K562 (cell line): ENCODE data around the gene ZBTB22. TPM values are rescaled to one million over a fixed set of nuclear protein-coding genes. Genes with fewer than 3 reads are reported as not detected.

Source experiments
- ELF2 ChIP-seq: fragments of 250-450 bp; sonication (Bioruptor Pico); IDR thresholded peaks from 2 replicates; pipeline ENCODE4 v1.5.0; 2021; ENCODE audit warnings: mild to moderate bottlenecking
- ERF ChIP-seq: fragments of 450-650 bp; formaldehyde crosslinking; IDR thresholded peaks from 2 replicates; pipeline ENCODE4 v1.4.0; 2020; ENCODE audit warnings: mild to moderate bottlenecking, mixed read lengths
- FIP1L1 ChIP-seq: fragments of 200-400 bp; formaldehyde crosslinking; IDR thresholded peaks from 2 replicates; pipeline ENCODE4 v1.6.1; 2018; ENCODE audit warnings: mild to moderate bottlenecking, low read depth, low read length; ENCODE audit not compliant: poor library complexity, severe bottlenecking
- HDAC1 ChIP-seq, 2 experiments: fragments of 450-650 bp; IDR thresholded peaks; 2 replicates each; pipeline ENCODE4 v1.6.1; 2016 to 2017; ENCODE audit warnings: inconsistent platforms in 1 of 2, mild to moderate bottlenecking in 1 of 2, moderate library complexity in 1 of 2
- KAT2B ChIP-seq: IDR thresholded peaks from one replicate; pipeline ENCODE4 v1.6.1; 2012; ENCODE audit warnings: low read depth, mild to moderate bottlenecking, control low read depth, inconsistent platforms, low read length, moderate library complexity
- KDM5B ChIP-seq: fragments of 200-600 bp; sonication (generic); IDR thresholded peaks from 2 replicates; pipeline ENCODE4 v1.6.1; 2012; ENCODE audit warnings: low read depth, mild to moderate bottlenecking, moderate library complexity, low read length, control low read depth, inconsistent platforms; ENCODE audit not compliant: insufficient replicate concordance
- NR2C1 ChIP-seq, 2 experiments: fragments of 450-650 bp; IDR thresholded peaks; 2 replicates each; pipeline ENCODE4 v1.6.1; 2017; ENCODE audit warnings: mild to moderate bottlenecking in 2 of 2, antibody characterized with exemption in 1 of 2, inconsistent platforms in 1 of 2, missing compliant biosample characterization in 1 of 2, missing genetic modification characterization in 1 of 2
- PHF20 ChIP-seq: fragments of 450-650 bp; IDR thresholded peaks from 2 replicates; pipeline ENCODE4 v1.6.1; 2018; ENCODE audit not compliant: partially characterized antibody
- POLR2A ChIP-seq: fragments of 450-650 bp; conservative IDR thresholded peaks from 2 replicates; pipeline ENCODE4 v1.6.1; 2016
- RBBP5 ChIP-seq: fragments of 200-600 bp; sonication (generic); IDR thresholded peaks from 2 replicates; pipeline ENCODE4 v1.6.1; 2012; ENCODE audit warnings: borderline replicate concordance, mild to moderate bottlenecking, low read length, control low read depth, inconsistent platforms; ENCODE audit not compliant: insufficient read depth, poor library complexity, severe bottlenecking
- RHOXF2B ChIP-seq: fragments of 250-450 bp; sonication (Bioruptor Pico); conservative IDR thresholded peaks from 2 replicates; pipeline ENCODE4 v1.5.1; 2021
- SAP30 ChIP-seq: fragments of 200-600 bp; sonication (generic); IDR thresholded peaks from 2 replicates; pipeline ENCODE4 v1.6.1; 2012; ENCODE audit warnings: borderline replicate concordance, low read depth, mild to moderate bottlenecking, moderate library complexity, low read length, control low read depth, inconsistent platforms; ENCODE audit not compliant: insufficient read depth, poor library complexity, severe bottlenecking
- TRIM24 ChIP-seq, 2 experiments: fragments of 450-650 bp; IDR thresholded peaks; 2 replicates each; pipeline ENCODE4 v1.6.1; 2016
- ZBTB7A ChIP-seq: IDR thresholded peaks from 2 replicates; pipeline ENCODE4 v1.6.1; 2011; ENCODE audit warnings: low read depth, mild to moderate bottlenecking, low read length, moderate library complexity, borderline replicate concordance; ENCODE audit not compliant: control insufficient read depth
- ZC3H11A ChIP-seq: IDR thresholded peaks from 2 replicates; pipeline ENCODE4 v1.6.1; 2012; ENCODE audit warnings: low read depth, low read length, improper control_type of control experiment
- ZNF165 ChIP-seq: fragments of 250-450 bp; sonication (Bioruptor Pico); IDR thresholded peaks from 2 replicates; pipeline ENCODE4 v1.4.0; 2020; ENCODE audit warnings: borderline replicate concordance
- ZNF444 ChIP-seq: fragments of 250-450 bp; sonication (Bioruptor Pico); IDR thresholded peaks from 2 replicates; pipeline ENCODE4 v1.4.0; 2020; ENCODE audit warnings: mild to moderate bottlenecking, moderate library complexity
- polyA plus RNA-seq, 8 experiments: library from polyadenylated mRNA; depleted of rRNA in 4 of 8; stranded (reverse) in 5 of 8; unstranded in 3 of 8; fragments of >200 nt; fragmentation: Nextera tagmentation in 2 of 8; fragmentation: Illumina TruSeq in 1 of 8; extraction: Ambion mirVana in 2 of 8; extraction: Trizol in 1 of 8; gene quantifications; 2 replicates each; pipeline versions ENCODE4 v1.2.1 to v1.2.3, GENCODE V29; 2011 to 2014; ENCODE audit warnings: inconsistent platforms in 1 of 8, missing spikeins in 1 of 8
- total RNA-seq, 7 experiments: library from RNA; depleted of rRNA in 6 of 7; stranded (reverse); fragments of >200 nt in 6 of 7; fragmentation: Illumina TruSeq in 2 of 7; extraction: Trizol in 2 of 7; gene quantifications; 2 replicates each; pipeline versions ENCODE4 v1.2.1 to v1.2.3, GENCODE V29; 2011 to 2021; ENCODE audit warnings: low replicate concordance in 1 of 7
- TF ChIP-seq, protein P1 (sequence below): sonication (generic); formaldehyde crosslinking; IDR thresholded peaks from 2 replicates; pipeline ENCODE4 v1.9.0; 2022; ENCODE audit warnings: mild to moderate bottlenecking, missing genetic modification reagents
- TF ChIP-seq, protein P2 (sequence below): sonication (generic); formaldehyde crosslinking; IDR thresholded peaks from 2 replicates; pipeline ENCODE4 v1.8.0; 2022; ENCODE audit warnings: mild to moderate bottlenecking, missing genetic modification reagents
- TF ChIP-seq, protein P3 (sequence below): sonication (generic); formaldehyde crosslinking; IDR thresholded peaks from 2 replicates; pipeline ENCODE4 v1.8.0; 2022; ENCODE audit warnings: missing genetic modification reagents, mild to moderate bottlenecking, moderate library complexity, borderline replicate concordance

Gene ZBTB22
- total and polyA plus RNA-seq, 9 of the 15 experiments (the other 6 are each of a cell fraction or from before 2014, with no cell fraction given): 0.21 to 11.9 (median 7.1) TPM

DNA sequence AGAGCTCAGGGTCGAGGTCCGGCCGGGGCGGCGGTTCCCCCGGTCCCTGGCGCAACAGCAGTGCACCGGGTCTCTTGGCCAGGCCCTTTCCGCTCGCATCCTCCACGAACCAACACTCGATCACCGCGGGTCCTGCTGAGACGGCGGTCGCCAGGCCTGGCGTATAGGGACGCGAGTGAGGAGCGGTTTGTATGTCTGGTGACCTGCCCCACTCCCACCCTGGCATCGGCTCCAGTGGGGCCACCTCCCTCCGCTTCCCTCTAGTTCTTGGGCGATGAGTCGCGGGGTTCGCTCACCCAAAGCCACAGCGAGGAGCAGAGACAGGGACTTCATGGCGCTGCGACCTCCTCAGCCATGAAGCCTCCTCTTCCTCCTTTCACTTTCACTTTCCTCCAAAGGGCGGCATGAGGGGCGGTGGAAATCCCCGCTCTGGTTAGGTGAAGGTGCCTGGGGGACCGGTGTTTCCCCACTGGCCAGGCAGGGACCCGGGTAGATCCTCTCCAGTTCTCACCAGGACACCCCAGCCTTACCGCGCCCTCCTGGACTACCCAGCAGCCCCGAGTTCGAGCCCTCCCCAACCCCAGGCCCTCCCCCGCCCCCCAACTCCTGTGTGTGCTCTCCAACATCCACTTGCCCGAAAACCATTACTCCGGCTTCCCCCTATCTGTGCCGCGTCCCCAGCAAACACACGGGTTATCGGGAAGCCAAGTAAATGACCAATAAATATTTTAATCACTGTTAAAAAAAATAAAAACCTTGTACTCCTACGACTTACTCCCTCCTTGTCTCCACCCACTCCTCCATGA lies 3.6 kb downstream of the ZBTB22 start, which contains the start of gene TAPBP (continued):
- TF ChIP-seq SAP30: peak; percentile 51
- peak; percentile 35; the same call in 1 of the 2 replicates for TF ChIP-seq ZBTB7A
- TF ChIP-seq ZC3H11A: no peak
- TF ChIP-seq, protein P1, sequence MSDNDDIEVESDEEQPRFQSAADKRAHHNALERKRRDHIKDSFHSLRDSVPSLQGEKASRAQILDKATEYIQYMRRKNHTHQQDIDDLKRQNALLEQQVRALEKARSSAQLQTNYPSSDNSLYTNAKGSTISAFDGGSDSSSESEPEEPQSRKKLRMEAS: no peak
- TF ChIP-seq POLR2A: peak; percentile 69
- TF ChIP-seq, protein P2, sequence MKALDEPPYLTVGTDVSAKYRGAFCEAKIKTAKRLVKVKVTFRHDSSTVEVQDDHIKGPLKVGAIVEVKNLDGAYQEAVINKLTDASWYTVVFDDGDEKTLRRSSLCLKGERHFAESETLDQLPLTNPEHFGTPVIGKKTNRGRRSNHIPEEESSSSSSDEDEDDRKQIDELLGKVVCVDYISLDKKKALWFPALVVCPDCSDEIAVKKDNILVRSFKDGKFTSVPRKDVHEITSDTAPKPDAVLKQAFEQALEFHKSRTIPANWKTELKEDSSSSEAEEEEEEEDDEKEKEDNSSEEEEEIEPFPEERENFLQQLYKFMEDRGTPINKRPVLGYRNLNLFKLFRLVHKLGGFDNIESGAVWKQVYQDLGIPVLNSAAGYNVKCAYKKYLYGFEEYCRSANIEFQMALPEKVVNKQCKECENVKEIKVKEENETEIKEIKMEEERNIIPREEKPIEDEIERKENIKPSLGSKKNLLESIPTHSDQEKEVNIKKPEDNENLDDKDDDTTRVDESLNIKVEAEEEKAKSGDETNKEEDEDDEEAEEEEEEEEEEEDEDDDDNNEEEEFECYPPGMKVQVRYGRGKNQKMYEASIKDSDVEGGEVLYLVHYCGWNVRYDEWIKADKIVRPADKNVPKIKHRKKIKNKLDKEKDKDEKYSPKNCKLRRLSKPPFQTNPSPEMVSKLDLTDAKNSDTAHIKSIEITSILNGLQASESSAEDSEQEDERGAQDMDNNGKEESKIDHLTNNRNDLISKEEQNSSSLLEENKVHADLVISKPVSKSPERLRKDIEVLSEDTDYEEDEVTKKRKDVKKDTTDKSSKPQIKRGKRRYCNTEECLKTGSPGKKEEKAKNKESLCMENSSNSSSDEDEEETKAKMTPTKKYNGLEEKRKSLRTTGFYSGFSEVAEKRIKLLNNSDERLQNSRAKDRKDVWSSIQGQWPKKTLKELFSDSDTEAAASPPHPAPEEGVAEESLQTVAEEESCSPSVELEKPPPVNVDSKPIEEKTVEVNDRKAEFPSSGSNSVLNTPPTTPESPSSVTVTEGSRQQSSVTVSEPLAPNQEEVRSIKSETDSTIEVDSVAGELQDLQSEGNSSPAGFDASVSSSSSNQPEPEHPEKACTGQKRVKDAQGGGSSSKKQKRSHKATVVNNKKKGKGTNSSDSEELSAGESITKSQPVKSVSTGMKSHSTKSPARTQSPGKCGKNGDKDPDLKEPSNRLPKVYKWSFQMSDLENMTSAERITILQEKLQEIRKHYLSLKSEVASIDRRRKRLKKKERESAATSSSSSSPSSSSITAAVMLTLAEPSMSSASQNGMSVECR (CRISPR knock-in tag): peak; percentile 88
- no peak for TF ChIP-seq ERF (CRISPR knock-in tag)
- peak; percentile 82 for TF ChIP-seq RBBP5
- no peak for TF ChIP-seq NR2C1 (IDR thresholded peaks at IDR 0.05)
- TF ChIP-seq NR2C1 (tag; IDR thresholded peaks at IDR 0.05): peak; percentile 18
- TF ChIP-seq ELF2 (CRISPR knock-in tag): peak; percentile 37; the same call in 1 of the 2 replicates
- 0 out of 2 replicates have a peak, but pooled peaks have one; percentile 31 for TF ChIP-seq RHOXF2B (CRISPR knock-in tag)
- peak; percentile 68 for TF ChIP-seq KDM5B
- TF ChIP-seq HDAC1 (IDR thresholded peaks at IDR 0.05): peak in 1 of 2 experiments; percentile 26; a peak in 1 of 4 replicates
- peak; percentile 47 for TF ChIP-seq FIP1L1
- TF ChIP-seq PHF20: peak; percentile 37
- TF ChIP-seq ZNF444 (CRISPR knock-in tag): 0 out of 2 replicates have a peak, but pooled peaks have one; percentile 7
- TF ChIP-seq TRIM24 (IDR thresholded peaks at IDR 0.05): no peak
- TF ChIP-seq, protein P3, sequence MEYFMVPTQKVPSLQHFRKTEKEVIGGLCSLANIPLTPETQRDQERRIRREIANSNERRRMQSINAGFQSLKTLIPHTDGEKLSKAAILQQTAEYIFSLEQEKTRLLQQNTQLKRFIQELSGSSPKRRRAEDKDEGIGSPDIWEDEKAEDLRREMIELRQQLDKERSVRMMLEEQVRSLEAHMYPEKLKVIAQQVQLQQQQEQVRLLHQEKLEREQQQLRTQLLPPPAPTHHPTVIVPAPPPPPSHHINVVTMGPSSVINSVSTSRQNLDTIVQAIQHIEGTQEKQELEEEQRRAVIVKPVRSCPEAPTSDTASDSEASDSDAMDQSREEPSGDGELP: 0 out of 2 replicates have a peak, but pooled peaks have one; percentile 58
- TF ChIP-seq ZNF165 (CRISPR knock-in tag): no peak
- TF ChIP-seq KAT2B: no peak
